Astrocyte of the spinal cord (primary cell): ENCODE results near the gene HTR7.
"Not testable (repeated sequence)": the region's sequence is repeated elsewhere in the genome, so short reads cannot be mapped to it uniquely, and the experiment has no call there.

Source experiments
- DNase-seq: peaks from one replicate; pipeline ENCODE4 v3.0.0; 2011; ENCODE audit warnings: low read depth, low spot score
- H3K4me3 ChIP-seq: 2 replicates; pipeline ENCODE4 v1.5.1; 2011; ENCODE audit warnings: low read depth, mild to moderate bottlenecking, low read length, moderate library complexity
- CTCF ChIP-seq: IDR thresholded peaks from 2 replicates; pipeline ENCODE4 v1.5.1; 2012; ENCODE audit warnings: low read depth, mild to moderate bottlenecking, low read length, inconsistent platforms
- in situ Hi-C: cut with HindIII; loops from 2 replicates; pipeline ENCODE4 v1.10.0; 2017; ENCODE audit warnings: low sequenced_read_pairs

HTR7 gene

GRCh38 chr10:90857635-90858460 lies at the start of gene HTR7:
TSS of gene HTR7 (minus strand) at chr10:90858039. CDS start at chr10:90857671, 368 bp downstream.
- H3K4me3 ChIP-seq, result peak within 1 kb of the TSS; percentile 52
- DNase-seq, result peak; percentile 45
- in situ Hi-C loops, result no loop called here
- peak; percentile 53 for TF ChIP-seq CTCF

- in situ Hi-C loops, result no loop called here
- no peak overlapping the region for H3K4me3 ChIP-seq
- no peak for TF ChIP-seq CTCF
- DNase-seq, result no peak
These were observed 48.8 kb upstream of the HTR7 start for GRCh38 chr10:90906596-90906995.

- in situ Hi-C loops, result no loop called here
- no peak for DNase-seq
- no peak for TF ChIP-seq CTCF
- H3K4me3 ChIP-seq, result no peak overlapping the region
These were observed 48.1 kb upstream of the HTR7 start for GRCh38 chr10:90905925-90906324.

- in situ Hi-C loops, DNase-seq, H3K4me3 ChIP-seq: not testable (repeated sequence)
These were observed 39.1 kb upstream of the HTR7 start for GRCh38 chr10:90896916-90897315.

GRCh38 chr10:90893190-90893589 lies 35.4 kb upstream of the HTR7 start:
- in situ Hi-C loops, result no loop called here
- H3K4me3 ChIP-seq, result no peak overlapping the region
- TF ChIP-seq CTCF, result no peak
- no peak for DNase-seq

- in situ Hi-C loops, result no loop called here
- TF ChIP-seq CTCF, result no peak
- H3K4me3 ChIP-seq, result no peak overlapping the region
- DNase-seq, result no peak
These were observed 32.5 kb upstream of the HTR7 start for GRCh38 chr10:90890347-90890746.

- in situ Hi-C loops, result no loop called here
- H3K4me3 ChIP-seq, result no peak overlapping the region
- no peak for DNase-seq
- no peak for TF ChIP-seq CTCF
These were observed 31.8 kb upstream of the HTR7 start for GRCh38 chr10:90889636-90890035.
